Measurements from ENCODE around the gene CYGB.
A peak's percentile ranks its signal among the peaks of the same experiment; 100 is the strongest.

Gene CYGB

GRCh38 chr17:76572201-76572910, 34.8 kb upstream of the CYGB start:
- no peak overlapping the region for H3K4me3 ChIP-seq (ENCODE audit: low read depth, low read length)
- TF ChIP-seq MYC (IDR thresholded peaks at IDR 0.05; ENCODE audit: low read depth, low read length): no peak
- no peak for TF ChIP-seq POLR2A (IDR thresholded peaks at IDR 0.05; ENCODE audit: extremely low read depth, insufficient read length)
- no peak for TF ChIP-seq CTCF (IDR thresholded peaks at IDR 0.05; ENCODE audit: low read depth, low read length)
- TF ChIP-seq MAX (IDR thresholded peaks at IDR 0.05; ENCODE audit: low read depth, low read length): no peak

GRCh38 chr17:76570877-76571471, 33.5 kb upstream of the CYGB start:
- DNase-seq (ENCODE audit: low read depth): peak; percentile 25
- H3K4me3 ChIP-seq (ENCODE audit: low read depth, low read length): no peak overlapping the region
- TF ChIP-seq MAX (IDR thresholded peaks at IDR 0.05; ENCODE audit: low read depth, low read length) (no peak), POLR2A (IDR thresholded peaks at IDR 0.05; ENCODE audit: extremely low read depth, insufficient read length) (no peak), CTCF (IDR thresholded peaks at IDR 0.05; ENCODE audit: low read depth, low read length) (no peak), MYC (IDR thresholded peaks at IDR 0.05; ENCODE audit: low read depth, low read length) (no peak)

More at GRCh38 chr17:76572201-76572910, 34.8 kb upstream of the CYGB start:
- DNase-seq (ENCODE audit: low read depth): no peak

- no peak overlapping the region for H3K4me3 ChIP-seq (ENCODE audit: low read depth, low read length)
- TF ChIP-seq POLR2A (IDR thresholded peaks at IDR 0.05; ENCODE audit: extremely low read depth, insufficient read length) (no peak), CTCF (IDR thresholded peaks at IDR 0.05; ENCODE audit: low read depth, low read length) (no peak), MAX (IDR thresholded peaks at IDR 0.05; ENCODE audit: low read depth, low read length) (no peak), MYC (IDR thresholded peaks at IDR 0.05; ENCODE audit: low read depth, low read length) (no peak)
- no peak for DNase-seq (ENCODE audit: low read depth)
These were observed 32.9 kb upstream of the CYGB start for GRCh38 chr17:76570457-76570856.

GRCh38 chr17:76569607-76570279, 32.2 kb upstream of the CYGB start:
- DNase-seq (ENCODE audit: low read depth): no peak
- H3K4me3 ChIP-seq (ENCODE audit: low read depth, low read length): no peak overlapping the region
- no peak for TF ChIP-seq MAX (IDR thresholded peaks at IDR 0.05; ENCODE audit: low read depth, low read length)
- no peak for TF ChIP-seq CTCF (IDR thresholded peaks at IDR 0.05; ENCODE audit: low read depth, low read length)
- no peak for TF ChIP-seq POLR2A (IDR thresholded peaks at IDR 0.05; ENCODE audit: extremely low read depth, insufficient read length)
- TF ChIP-seq MYC (IDR thresholded peaks at IDR 0.05; ENCODE audit: low read depth, low read length): no peak

GRCh38 chr17:76568811-76569221, 31.3 kb upstream of the CYGB start:
- TF ChIP-seq CTCF (IDR thresholded peaks at IDR 0.05; ENCODE audit: low read depth, low read length): no peak
- TF ChIP-seq MYC (IDR thresholded peaks at IDR 0.05; ENCODE audit: low read depth, low read length): no peak
- no peak for TF ChIP-seq POLR2A (IDR thresholded peaks at IDR 0.05; ENCODE audit: extremely low read depth, insufficient read length)
- no peak for TF ChIP-seq MAX (IDR thresholded peaks at IDR 0.05; ENCODE audit: low read depth, low read length)
- no peak for DNase-seq (ENCODE audit: low read depth)
- H3K4me3 ChIP-seq (ENCODE audit: low read depth, low read length): no peak overlapping the region
